Activated T-helper 1 cell treated with anti-CD3 and anti-CD28 coated beads, Interleukin-12 subunit alpha, Interleukin-12 subunit beta, Interleukin-2, Interleukin-4 antibody, amounts not matched to agents 30 ng/mL and 10 ng/mL and 1 ng/mL, durations not matched to agents 14 hours and 24 hours and 36 hours (primary cell): ENCODE measurements around the gene MICAL1. TPM values are rescaled to one million over a fixed set of nuclear protein-coding genes. Genes with fewer than 3 reads are reported as not detected.

Experiments used
- DNase-seq: peaks from one replicate; pipeline ENCODE4 v3.0.0; 2021; ENCODE audit warnings: low spot score
- H3K27ac Mint-ChIP-seq: one replicate; pipeline ENCODE4 v1.8.0; 2021; ENCODE audit warnings: mild to moderate bottlenecking, mixed read lengths
- H3K27me3 Mint-ChIP-seq: one replicate; pipeline ENCODE4 v1.8.0; 2022; ENCODE audit warnings: mild to moderate bottlenecking, moderate library complexity, mixed read lengths; ENCODE audit not compliant: insufficient read depth
- H3K36me3 Mint-ChIP-seq: one replicate; pipeline ENCODE4 v1.8.0; 2021; ENCODE audit warnings: low read depth, mixed read lengths
- H3K4me1 Mint-ChIP-seq: one replicate; pipeline ENCODE4 v1.8.0; 2021; ENCODE audit warnings: low read depth, mixed read lengths
- H3K4me3 Mint-ChIP-seq: one replicate; pipeline ENCODE4 v1.8.0; 2021; ENCODE audit warnings: mild to moderate bottlenecking, moderate library complexity, mixed read lengths
- H3K9me3 Mint-ChIP-seq: one replicate; pipeline ENCODE4 v1.8.0; 2021; ENCODE audit warnings: mixed read lengths
- intact Hi-C: fragments of 100-400 bp; cut with micrococcal nuclease; formaldehyde crosslinking; loops from one replicate; pipeline ENCODE4 v1.15.1; 2024
- total RNA-seq: library from RNA; stranded (reverse); gene quantifications from 2 replicates; pipeline ENCODE4 v1.2.3, GENCODE V29; 2022

MICAL1 gene
- total RNA-seq, 1 donor from 2014 or later, result 40.8 TPM

- intact Hi-C loops, result loop anchor here (5.0 to 10.0 kb wide), 3 partner anchors 612 to 1420 kb away; partner anchors contain the start of genes ARMC2 and CDC40
- peaks cover 28% of the 10 kb centered on the region for H3K36me3 Mint-ChIP-seq
- peak overlapping the region; percentile 52 for H3K27ac Mint-ChIP-seq
Observed at GRCh38 chr6:109456710-109457561, 1.4 kb upstream of the MICAL1 start.

GRCh38 chr6:109456111-109456583 lies 575 bp upstream of the MICAL1 start:
- H3K27me3 Mint-ChIP-seq, result no peaks in the 10 kb centered on the region
- peaks cover 56% of the 10 kb centered on the region for H3K4me1 Mint-ChIP-seq
- H3K27ac Mint-ChIP-seq, result peak overlapping the region; percentile 52
- intact Hi-C loops, result loop anchor here (5.0 to 10.0 kb wide), 3 partner anchors 611 to 1421 kb away; partner anchors contain the start of genes ARMC2 and CDC40
- DNase-seq, result no peak
- peaks cover 29% of the 10 kb centered on the region for H3K36me3 Mint-ChIP-seq
- no peaks in the 10 kb centered on the region for H3K9me3 Mint-ChIP-seq
- peak overlapping the region; percentile 33 for H3K4me3 Mint-ChIP-seq

More at GRCh38 chr6:109456710-109457561, 1.4 kb upstream of the MICAL1 start:
- Mint-ChIP-seq H3K4me1 (peaks cover 60% of the 10 kb centered on the region), H3K4me3 (peak overlapping the region; percentile 56), H3K27me3 (no peaks in the 10 kb centered on the region), H3K9me3 (peaks cover 3% of the 10 kb centered on the region)
- DNase-seq, result no peak

DNA sequence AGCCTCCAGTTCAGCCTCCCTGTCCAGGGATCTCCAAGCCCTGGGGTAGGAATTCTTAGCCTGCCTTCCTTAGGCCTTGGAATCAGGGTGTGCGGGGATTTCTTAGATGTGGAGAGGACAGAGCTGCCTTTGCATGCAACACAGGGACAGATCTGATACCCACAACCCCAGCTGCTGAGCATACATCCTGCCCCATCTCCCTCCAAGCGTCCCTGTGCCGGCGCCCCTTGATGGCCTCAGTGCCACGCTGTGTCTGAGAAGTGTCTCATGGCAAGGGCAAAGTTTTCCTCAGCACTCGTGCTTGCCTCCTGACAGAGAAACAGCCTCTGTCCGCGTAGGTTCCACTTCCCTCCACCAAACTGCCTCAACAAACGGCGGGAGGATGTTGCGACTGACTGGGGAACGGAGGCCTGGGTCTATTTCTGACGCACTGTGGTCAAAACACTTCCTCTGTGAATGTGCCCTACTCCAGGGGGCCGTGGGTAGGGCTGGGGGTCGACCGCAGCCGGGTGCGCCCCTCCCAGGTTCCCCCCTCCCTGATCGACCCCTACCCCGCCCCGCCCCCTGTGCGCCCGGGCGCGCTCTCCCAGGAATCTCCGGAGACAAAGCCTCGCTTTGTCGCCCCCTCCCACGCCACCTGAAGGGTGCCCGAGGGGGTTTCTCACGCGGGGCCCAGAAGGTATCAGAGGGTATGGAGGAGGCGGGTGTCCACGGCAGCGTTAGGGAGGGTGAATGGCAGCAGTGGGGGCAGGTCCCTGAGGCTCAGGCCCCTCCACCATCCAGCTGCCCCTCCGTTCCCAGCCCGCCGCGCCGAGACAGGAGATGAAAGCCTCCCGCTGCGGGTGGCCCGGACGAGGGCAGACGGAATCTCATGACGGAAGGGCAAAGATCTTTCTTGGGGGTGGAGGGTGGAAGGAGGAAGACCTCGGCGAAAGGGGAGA lies 806 bp downstream of the MICAL1 start:
- intact Hi-C loops, result loop anchor here (1.0 to 10.0 kb wide), 9 partner anchors 14 to 1423 kb away; partner anchors contain the start of genes ARMC2, CDC40, CEP57L1 and PPIL6
- Mint-ChIP-seq H3K4me1 (peaks cover 63% of the 10 kb centered on the region), H3K27ac (peak overlapping the region; percentile 97), H3K27me3 (no peaks in the 10 kb centered on the region), H3K36me3 (peaks cover 32% of the 10 kb centered on the region), H3K9me3 (no peaks in the 10 kb centered on the region), H3K4me3 (peak overlapping the region; percentile 97)
- DNase-seq, result peak; percentile 58

DNA sequence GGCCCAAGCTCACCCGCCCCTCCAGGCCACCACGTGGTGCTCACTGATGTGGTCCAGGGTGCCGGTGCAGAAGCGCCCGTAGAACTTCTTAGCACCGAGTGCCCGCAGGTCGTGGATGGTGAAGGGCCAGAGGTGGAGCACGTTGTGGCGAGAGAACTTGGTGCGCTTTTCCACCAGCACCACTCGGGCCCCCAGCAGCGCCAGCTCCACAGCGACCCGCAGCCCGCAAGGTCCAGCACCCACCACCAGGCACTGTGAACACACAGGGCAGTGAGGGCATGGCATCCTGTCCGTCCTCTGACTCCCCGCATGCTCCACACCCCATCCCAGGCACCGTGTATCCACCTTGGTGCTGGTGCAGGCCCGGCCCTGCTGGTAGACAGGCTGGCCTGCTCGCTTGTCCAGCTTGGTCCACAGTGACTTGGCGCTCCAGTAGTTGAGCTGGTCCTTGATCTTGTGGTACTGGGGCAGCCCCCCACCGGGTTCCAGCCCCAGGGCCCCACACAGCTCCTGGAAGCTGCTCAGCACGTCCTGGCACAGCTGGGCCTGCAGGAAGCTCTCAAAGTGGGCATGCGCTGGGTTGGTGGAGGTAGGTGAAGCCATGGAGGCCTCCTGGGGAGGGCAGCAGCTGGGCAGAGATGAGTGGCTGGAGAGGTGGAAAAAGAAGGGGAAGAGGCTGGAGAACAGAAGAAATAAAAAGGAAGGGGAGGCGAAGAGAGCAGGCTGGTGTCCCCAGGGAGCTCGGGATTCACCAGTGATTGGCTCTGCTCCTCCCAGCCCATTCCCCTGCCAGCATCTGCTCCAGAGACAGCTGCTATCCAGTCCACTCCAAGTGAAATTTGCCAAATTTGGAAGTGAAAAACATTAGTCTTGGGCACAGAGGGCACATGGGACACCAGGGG lies 1.7 kb downstream of the MICAL1 start:
- H3K4me1 Mint-ChIP-seq, result peaks cover 58% of the 10 kb centered on the region

GRCh38 chr6:109453156-109453555 lies 2.4 kb downstream of the MICAL1 start:
- no peak for DNase-seq
- Mint-ChIP-seq H3K4me3 (peak overlapping the region; percentile 34), H3K27me3 (no peaks in the 10 kb centered on the region), H3K36me3 (peaks cover 29% of the 10 kb centered on the region), H3K27ac (no peak overlapping the region), H3K4me1 (peaks cover 57% of the 10 kb centered on the region), H3K9me3 (no peaks in the 10 kb centered on the region)
- intact Hi-C loops, result loop anchor here (10.0 kb wide), 2 partner anchors 608 to 732 kb away; partner anchors contain the start of genes ARMC2 and CDC40

More for the DNA sequence above, 1.7 kb downstream of the MICAL1 start:
- Mint-ChIP-seq H3K9me3 (no peaks in the 10 kb centered on the region), H3K36me3 (peaks cover 30% of the 10 kb centered on the region), H3K4me3 (peak overlapping the region; percentile 97), H3K27me3 (no peaks in the 10 kb centered on the region), H3K27ac (peak overlapping the region; percentile 95)
- DNase-seq, result no peak
- intact Hi-C loops, result loop anchor here (2.0 to 10.0 kb wide), 4 partner anchors 81 to 731 kb away; partner anchors contain the start of genes ARMC2 and CDC40

DNA sequence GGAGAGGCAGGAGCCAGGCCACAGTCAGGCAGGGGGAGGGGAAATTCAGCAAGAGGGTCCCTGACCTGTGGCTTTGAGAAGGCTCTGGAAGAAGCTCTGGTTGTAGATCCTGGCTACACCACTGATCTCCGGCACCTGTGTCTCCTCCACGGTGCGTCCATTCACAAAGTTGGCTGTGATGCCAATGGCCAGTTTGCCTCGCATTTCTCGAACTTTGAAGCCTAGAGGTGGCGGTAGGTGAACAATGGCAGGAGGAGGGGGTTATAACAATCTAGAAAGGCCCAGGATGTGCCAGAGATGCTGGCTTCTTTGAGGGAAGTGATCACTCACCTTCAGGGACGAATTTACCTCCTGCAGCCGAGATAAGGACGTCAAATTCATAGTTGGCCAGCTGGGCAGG lies 3.4 kb downstream of the MICAL1 start:
- intact Hi-C loops, result loop anchor here (10.0 kb wide), 2 partner anchors 607 to 733 kb away; partner anchors contain the start of genes ARMC2 and CDC40

GRCh38 chr6:109451376-109451775 lies 4.2 kb downstream of the MICAL1 start:
- intact Hi-C loops, result loop anchor here (10.0 kb wide), 2 partner anchors 607 to 733 kb away; partner anchors contain the start of genes ARMC2 and CDC40
- no peak overlapping the region for H3K4me3 Mint-ChIP-seq
- H3K9me3 Mint-ChIP-seq, result no peaks in the 10 kb centered on the region
- peaks cover 37% of the 10 kb centered on the region for H3K36me3 Mint-ChIP-seq
- H3K4me1 Mint-ChIP-seq, result peaks cover 41% of the 10 kb centered on the region
- no peak overlapping the region for H3K27ac Mint-ChIP-seq
- DNase-seq, result no peak
- H3K27me3 Mint-ChIP-seq, result no peaks in the 10 kb centered on the region

More for the DNA sequence above, 3.4 kb downstream of the MICAL1 start:
- no peaks in the 10 kb centered on the region for H3K9me3 Mint-ChIP-seq
- H3K27ac Mint-ChIP-seq, result peak overlapping the region; percentile 52
- no peaks in the 10 kb centered on the region for H3K27me3 Mint-ChIP-seq
- peaks cover 49% of the 10 kb centered on the region for H3K4me1 Mint-ChIP-seq
- DNase-seq, result no peak
- H3K4me3 Mint-ChIP-seq, result peak overlapping the region; percentile 51
- peaks cover 35% of the 10 kb centered on the region for H3K36me3 Mint-ChIP-seq

- intact Hi-C loops, result loop anchor here (10.0 kb wide), 2 partner anchors 606 to 734 kb away; partner anchors contain the start of genes ARMC2 and CDC40
- peaks cover 40% of the 10 kb centered on the region for H3K36me3 Mint-ChIP-seq
- peaks cover 40% of the 10 kb centered on the region for H3K4me1 Mint-ChIP-seq
- no peak overlapping the region for H3K27ac Mint-ChIP-seq
- no peaks in the 10 kb centered on the region for H3K27me3 Mint-ChIP-seq
- no peak overlapping the region for H3K4me3 Mint-ChIP-seq
- H3K9me3 Mint-ChIP-seq, result no peaks in the 10 kb centered on the region
- no peak for DNase-seq
Observed at GRCh38 chr6:109450801-109451200, 4.8 kb downstream of the MICAL1 start.

- Mint-ChIP-seq H3K36me3 (peaks cover 45% of the 10 kb centered on the region), H3K4me3 (peak overlapping the region; percentile 49)
Observed at GRCh38 chr6:109449795-109450673, 5.5 kb downstream of the MICAL1 start.

DNA sequence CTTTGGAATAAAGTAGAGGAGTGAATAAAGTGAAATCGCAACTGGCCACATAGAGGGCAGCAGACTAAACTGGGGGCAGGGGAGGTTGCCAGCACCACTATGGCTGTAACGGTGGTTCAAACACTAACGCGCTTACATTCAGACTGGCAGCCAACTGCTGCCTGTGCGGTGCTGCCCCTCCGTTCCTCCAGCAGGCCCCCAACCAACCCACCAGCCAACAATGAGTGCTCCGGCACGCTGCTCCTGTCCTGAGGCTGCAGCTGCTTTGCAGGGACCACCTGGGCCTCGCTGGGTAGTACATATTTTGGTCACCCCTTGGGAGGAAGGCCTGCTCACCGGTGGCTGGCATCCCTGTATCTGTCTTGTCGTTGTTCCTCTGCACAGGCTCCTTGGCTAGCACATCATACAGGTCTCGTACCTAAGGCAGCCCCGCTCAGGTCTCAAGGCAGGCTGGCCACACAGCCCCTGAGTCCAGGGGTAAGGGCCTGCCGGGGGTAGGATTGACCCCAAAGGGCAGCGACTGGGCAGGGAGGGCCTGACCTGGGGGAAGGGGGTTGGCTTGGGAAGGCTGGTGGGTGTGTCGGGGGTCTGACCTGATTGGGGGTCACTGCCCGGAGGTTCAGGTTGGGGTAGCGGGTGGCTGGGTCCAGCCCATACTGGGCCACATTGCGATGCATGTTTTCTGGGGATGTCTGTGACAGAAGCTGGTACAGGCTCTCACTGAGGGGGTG lies 6.3 kb downstream of the MICAL1 start:
- intact Hi-C loops, result no loop called here
- H3K4me1 Mint-ChIP-seq, result peaks cover 29% of the 10 kb centered on the region

More at GRCh38 chr6:109449795-109450673, 5.5 kb downstream of the MICAL1 start:
- intact Hi-C loops, result loop anchor here (10.0 kb wide), 2 partner anchors 605 to 735 kb away; partner anchors contain the start of genes ARMC2 and CDC40
- Mint-ChIP-seq H3K27ac (peak overlapping the region; percentile 80), H3K27me3 (no peaks in the 10 kb centered on the region), H3K9me3 (no peaks in the 10 kb centered on the region), H3K4me1 (peaks cover 37% of the 10 kb centered on the region)
- no peak for DNase-seq

More for the DNA sequence above, 6.3 kb downstream of the MICAL1 start:
- Mint-ChIP-seq H3K9me3 (no peaks in the 10 kb centered on the region), H3K27me3 (no peaks in the 10 kb centered on the region), H3K27ac (peak overlapping the region; percentile 80), H3K4me3 (peak overlapping the region; percentile 49), H3K36me3 (peaks cover 47% of the 10 kb centered on the region)
- no peak for DNase-seq
